Neural progenitor cell (in vitro differentiated cells): ENCODE measurements around the gene EYS. TPM values are rescaled to one million over a fixed set of nuclear protein-coding genes. Genes with fewer than 3 reads are reported as not detected.

ENCODE experiments used
- DNase-seq: peaks from one replicate; pipeline ENCODE4 v3.0.0-alpha.2; 2016; ENCODE audit warnings: low spot score
- H2AFZ ChIP-seq: fragments of 200-600 bp; sonication (generic); replicated peaks from 2 replicates; pipeline ENCODE4 v1.6.1; 2016; ENCODE audit warnings: antibody characterized with exemption
- H3F3A ChIP-seq: fragments of 200-600 bp; sonication (generic); 2 replicates; pipeline ENCODE4 v1.6.1; 2016; ENCODE audit warnings: antibody characterized with exemption, low read depth
- H3K27ac ChIP-seq: fragments of 200-600 bp; sonication (generic); 2 replicates; pipeline ENCODE4 v1.5.1; 2016; ENCODE audit warnings: mild to moderate bottlenecking
- H3K27me3 ChIP-seq: fragments of 200-600 bp; sonication (generic); 2 replicates; pipeline ENCODE4 v1.6.1; 2016; ENCODE audit warnings: mild to moderate bottlenecking, moderate library complexity
- H3K36me3 ChIP-seq: fragments of 200-600 bp; sonication (generic); 2 replicates; pipeline ENCODE4 v1.5.1; 2016
- H3K4me1 ChIP-seq: fragments of 200-600 bp; sonication (generic); 2 replicates; pipeline ENCODE4 v1.6.1; 2016; ENCODE audit warnings: mixed run types
- H3K4me2 ChIP-seq: fragments of 200-600 bp; sonication (generic); 2 replicates; pipeline ENCODE4 v1.6.1; 2016
- H3K4me3 ChIP-seq: fragments of 200-600 bp; sonication (generic); 2 replicates; pipeline ENCODE4 v1.5.1; 2016
- H3K79me2 ChIP-seq: fragments of 200-600 bp; sonication (generic); 2 replicates; pipeline ENCODE4 v1.6.1; 2016; ENCODE audit warnings: low read depth
- H3K9ac ChIP-seq: fragments of 200-600 bp; sonication (generic); 2 replicates; pipeline ENCODE4 v1.6.1; 2016
- H3K9me3 ChIP-seq: fragments of 200-600 bp; sonication (generic); 2 replicates; pipeline ENCODE4 v1.5.1; 2016; ENCODE audit warnings: low read depth
- H4K20me1 ChIP-seq: fragments of 200-600 bp; sonication (generic); 2 replicates; pipeline ENCODE4 v1.6.1; 2016; ENCODE audit warnings: low read depth
- H3K27ac Mint-ChIP-seq: 3 replicates; pipeline ENCODE4 v1.8.0; 2021; ENCODE audit warnings: mixed read lengths
- H3K27me3 Mint-ChIP-seq: 2 replicates; pipeline ENCODE4 v1.8.0; 2022; ENCODE audit warnings: low read depth, mild to moderate bottlenecking, inconsistent platforms, moderate library complexity, mixed read lengths; ENCODE audit not compliant: insufficient read depth
- H3K36me3 Mint-ChIP-seq: 3 replicates; pipeline ENCODE4 v1.8.0; 2021; ENCODE audit warnings: mixed read lengths
- H3K4me1 Mint-ChIP-seq: 3 replicates; pipeline ENCODE4 v1.8.0; 2021; ENCODE audit warnings: mixed read lengths
- H3K4me3 Mint-ChIP-seq: 3 replicates; pipeline ENCODE4 v1.8.0; 2021; ENCODE audit warnings: mild to moderate bottlenecking, moderate library complexity, mixed read lengths
- H3K9me3 Mint-ChIP-seq: 3 replicates; pipeline ENCODE4 v1.8.0; 2020; ENCODE audit warnings: mixed read lengths
- EZH2 ChIP-seq: fragments of 200-600 bp; sonication (generic); IDR thresholded peaks from 2 replicates; pipeline ENCODE4 v1.6.1; 2017; ENCODE audit warnings: antibody characterized with exemption, mild to moderate bottlenecking, moderate library complexity
- EZH2phosphoT487 ChIP-seq: fragments of 200-600 bp; sonication (generic); IDR thresholded peaks from 2 replicates; pipeline ENCODE4 v1.6.1; 2017; ENCODE audit warnings: antibody characterized with exemption
- total RNA-seq: library from RNA; depleted of rRNA; stranded (reverse); fragments of >200 nt; gene quantifications from 2 replicates; pipeline ENCODE4 v1.2.3, GENCODE V29; 2015; ENCODE audit warnings: low replicate concordance
- TF ChIP-seq, protein P1 (sequence below): fragments of 200-600 bp; sonication (generic); IDR thresholded peaks from 2 replicates; pipeline ENCODE4 v1.5.1; 2017; ENCODE audit warnings: antibody characterized with exemption, mild to moderate bottlenecking

The EYS gene
- total RNA-seq, 1 donor from 2014 or later = not detected

DNA sequence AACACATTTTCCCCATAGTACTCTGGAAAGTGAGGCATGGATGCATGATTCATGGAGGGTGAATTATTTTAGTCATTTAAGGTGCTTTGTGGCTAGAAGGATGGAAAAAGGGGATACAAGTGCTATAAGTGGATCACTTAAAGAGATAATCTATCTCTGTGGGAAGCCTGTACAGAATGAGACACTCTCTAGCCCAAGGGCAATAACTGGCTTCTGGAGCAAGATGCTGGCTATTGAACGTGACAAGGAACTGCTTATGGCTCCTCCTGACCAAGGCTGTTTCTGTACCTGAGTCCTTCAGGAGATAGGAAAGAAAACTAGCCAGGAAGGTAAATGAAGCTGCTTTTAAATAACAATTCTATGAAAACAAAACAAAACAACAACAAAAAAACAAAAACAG is 590.7 kb downstream of the EYS start:
- Mint-ChIP-seq H3K4me1 (no peaks in the 10 kb centered on the region), H3K9me3 (no peaks in the 10 kb centered on the region), H3K4me3 (no peak overlapping the region), H3K27me3 (peaks cover 2% of the 10 kb centered on the region), H3K36me3 (no peaks in the 10 kb centered on the region), H3K27ac (no peak overlapping the region)
- Histone ChIP-seq H3K9me3 (no peaks in the 10 kb centered on the region), H4K20me1 (no peaks in the 10 kb centered on the region), H3K9ac (no peak overlapping the region), H3K4me3 (no peak overlapping the region), H3K79me2 (no peaks in the 10 kb centered on the region), H3K4me2 (no peak overlapping the region), H3K27me3 (no peaks in the 10 kb centered on the region), H3F3A (no peaks in the 10 kb centered on the region), H3K4me1 (no peaks in the 10 kb centered on the region), H3K36me3 (no peaks in the 10 kb centered on the region), H3K27ac (no peak overlapping the region), H2AFZ (no peak overlapping the region)
- TF ChIP-seq EZH2phosphoT487 (no peak), EZH2 (no peak)
- TF ChIP-seq, protein P1, sequence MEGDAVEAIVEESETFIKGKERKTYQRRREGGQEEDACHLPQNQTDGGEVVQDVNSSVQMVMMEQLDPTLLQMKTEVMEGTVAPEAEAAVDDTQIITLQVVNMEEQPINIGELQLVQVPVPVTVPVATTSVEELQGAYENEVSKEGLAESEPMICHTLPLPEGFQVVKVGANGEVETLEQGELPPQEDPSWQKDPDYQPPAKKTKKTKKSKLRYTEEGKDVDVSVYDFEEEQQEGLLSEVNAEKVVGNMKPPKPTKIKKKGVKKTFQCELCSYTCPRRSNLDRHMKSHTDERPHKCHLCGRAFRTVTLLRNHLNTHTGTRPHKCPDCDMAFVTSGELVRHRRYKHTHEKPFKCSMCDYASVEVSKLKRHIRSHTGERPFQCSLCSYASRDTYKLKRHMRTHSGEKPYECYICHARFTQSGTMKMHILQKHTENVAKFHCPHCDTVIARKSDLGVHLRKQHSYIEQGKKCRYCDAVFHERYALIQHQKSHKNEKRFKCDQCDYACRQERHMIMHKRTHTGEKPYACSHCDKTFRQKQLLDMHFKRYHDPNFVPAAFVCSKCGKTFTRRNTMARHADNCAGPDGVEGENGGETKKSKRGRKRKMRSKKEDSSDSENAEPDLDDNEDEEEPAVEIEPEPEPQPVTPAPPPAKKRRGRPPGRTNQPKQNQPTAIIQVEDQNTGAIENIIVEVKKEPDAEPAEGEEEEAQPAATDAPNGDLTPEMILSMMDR = no peak
- DNase-seq = no peak

DNA sequence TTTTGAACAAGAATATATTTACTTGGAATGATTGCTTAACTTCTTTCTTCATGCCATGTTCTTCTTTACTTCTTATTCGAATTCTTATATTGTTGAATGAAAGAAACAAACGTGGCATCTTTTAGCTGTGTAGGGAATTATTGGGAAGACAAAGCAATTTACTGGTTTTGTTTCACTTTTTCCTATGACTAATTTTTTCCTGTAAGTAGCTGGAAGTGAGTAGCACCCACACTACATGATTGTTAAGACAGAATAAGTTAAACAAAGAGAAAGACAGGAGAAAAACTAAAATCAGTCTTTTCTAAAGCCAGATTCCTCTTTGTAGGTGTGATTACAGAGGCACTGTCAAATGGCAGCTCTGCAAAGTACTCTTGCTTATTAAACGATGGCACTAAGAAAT is 593.4 kb downstream of the EYS start:
- Histone ChIP-seq H3K27ac (no peak overlapping the region), H3F3A (no peaks in the 10 kb centered on the region), H3K36me3 (no peaks in the 10 kb centered on the region), H3K27me3 (no peaks in the 10 kb centered on the region), H4K20me1 (no peaks in the 10 kb centered on the region), H3K9ac (no peak overlapping the region), H3K4me2 (no peak overlapping the region), H2AFZ (peak overlapping the region; percentile 22), H3K9me3 (no peaks in the 10 kb centered on the region), H3K4me1 (no peaks in the 10 kb centered on the region), H3K4me3 (no peak overlapping the region), H3K79me2 (no peaks in the 10 kb centered on the region)
- Mint-ChIP-seq H3K27ac (no peak overlapping the region), H3K9me3 (no peaks in the 10 kb centered on the region), H3K27me3 (peaks cover 2% of the 10 kb centered on the region), H3K36me3 (no peaks in the 10 kb centered on the region), H3K4me3 (no peak overlapping the region), H3K4me1 (no peaks in the 10 kb centered on the region)
- DNase-seq = no peak
- no peak for TF ChIP-seq EZH2
- no peak for TF ChIP-seq EZH2phosphoT487
- TF ChIP-seq, protein P1 = no peak

DNA sequence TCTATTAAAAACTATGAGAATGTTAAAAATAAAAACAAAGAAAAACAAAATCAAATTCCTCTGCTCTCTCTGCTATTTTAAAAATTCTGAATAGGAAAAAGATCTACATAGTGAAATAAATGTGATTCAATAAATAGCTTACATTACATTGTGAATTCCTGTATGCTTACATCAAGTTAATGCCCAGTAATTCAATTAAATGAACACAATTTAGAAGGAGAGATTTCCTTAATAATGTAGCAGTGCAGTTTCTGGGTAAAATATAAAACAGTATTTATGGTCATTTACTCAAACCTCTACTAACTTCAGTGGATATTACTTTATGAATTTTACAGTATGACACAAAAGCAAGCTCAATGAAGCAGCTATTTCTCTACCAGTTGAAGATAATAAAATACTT is 594.6 kb downstream of the EYS start:
- Mint-ChIP-seq H3K9me3 (no peaks in the 10 kb centered on the region), H3K36me3 (no peaks in the 10 kb centered on the region), H3K27me3 (peaks cover 2% of the 10 kb centered on the region), H3K27ac (no peak overlapping the region), H3K4me1 (no peaks in the 10 kb centered on the region), H3K4me3 (no peak overlapping the region)
- Histone ChIP-seq H3K79me2 (no peaks in the 10 kb centered on the region), H3K9ac (no peak overlapping the region), H3F3A (no peaks in the 10 kb centered on the region), H3K9me3 (no peaks in the 10 kb centered on the region), H3K4me2 (no peak overlapping the region), H2AFZ (no peak overlapping the region), H3K36me3 (no peaks in the 10 kb centered on the region), H3K4me3 (no peak overlapping the region), H4K20me1 (no peaks in the 10 kb centered on the region), H3K4me1 (no peaks in the 10 kb centered on the region), H3K27me3 (no peaks in the 10 kb centered on the region), H3K27ac (no peak overlapping the region)
- TF ChIP-seq, protein P1 = no peak
- TF ChIP-seq EZH2phosphoT487 = no peak
- DNase-seq = no peak

DNA sequence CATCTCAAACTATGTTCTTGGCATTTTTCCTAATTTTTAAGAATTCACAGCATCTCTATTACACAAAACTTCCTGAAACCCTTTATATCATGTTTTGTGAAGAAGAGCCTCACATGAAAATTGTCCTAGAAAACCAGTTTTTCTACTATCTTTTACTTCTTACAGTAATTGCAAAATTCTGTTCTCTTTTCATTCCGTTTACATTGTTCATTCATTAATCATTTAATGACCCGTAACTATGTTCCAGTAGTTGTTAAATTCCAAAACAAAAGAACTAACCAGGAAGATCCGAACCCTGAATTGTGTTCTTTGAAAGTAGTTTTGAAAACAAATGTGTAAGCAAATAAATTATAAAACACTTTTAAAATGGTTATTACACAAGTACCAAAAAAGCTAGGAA is 597.0 kb downstream of the EYS start:
- Histone ChIP-seq H3K27ac (no peak overlapping the region), H3K4me1 (no peaks in the 10 kb centered on the region), H3K79me2 (no peaks in the 10 kb centered on the region), H3F3A (no peaks in the 10 kb centered on the region), H3K9me3 (no peaks in the 10 kb centered on the region), H4K20me1 (no peaks in the 10 kb centered on the region), H3K4me2 (no peak overlapping the region), H3K4me3 (no peak overlapping the region), H3K27me3 (no peaks in the 10 kb centered on the region), H3K9ac (no peak overlapping the region), H3K36me3 (no peaks in the 10 kb centered on the region), H2AFZ (no peak overlapping the region)
- H3K36me3 Mint-ChIP-seq = no peaks in the 10 kb centered on the region
- no peak overlapping the region for H3K27ac Mint-ChIP-seq
- no peaks in the 10 kb centered on the region for H3K4me1 Mint-ChIP-seq
- H3K4me3 Mint-ChIP-seq = no peak overlapping the region
- no peaks in the 10 kb centered on the region for H3K9me3 Mint-ChIP-seq
- DNase-seq = no peak
- no peak for TF ChIP-seq EZH2phosphoT487
- TF ChIP-seq, protein P1 = no peak
- TF ChIP-seq EZH2 = no peak
- no peaks in the 10 kb centered on the region for H3K27me3 Mint-ChIP-seq
